Measurements from ENCODE around the gene ACSF2.

The ACSF2 gene

GRCh38 chr17:50461550-50462132 lies 35.6 kb downstream of the ACSF2 start:
- TF ChIP-seq, protein P1, sequence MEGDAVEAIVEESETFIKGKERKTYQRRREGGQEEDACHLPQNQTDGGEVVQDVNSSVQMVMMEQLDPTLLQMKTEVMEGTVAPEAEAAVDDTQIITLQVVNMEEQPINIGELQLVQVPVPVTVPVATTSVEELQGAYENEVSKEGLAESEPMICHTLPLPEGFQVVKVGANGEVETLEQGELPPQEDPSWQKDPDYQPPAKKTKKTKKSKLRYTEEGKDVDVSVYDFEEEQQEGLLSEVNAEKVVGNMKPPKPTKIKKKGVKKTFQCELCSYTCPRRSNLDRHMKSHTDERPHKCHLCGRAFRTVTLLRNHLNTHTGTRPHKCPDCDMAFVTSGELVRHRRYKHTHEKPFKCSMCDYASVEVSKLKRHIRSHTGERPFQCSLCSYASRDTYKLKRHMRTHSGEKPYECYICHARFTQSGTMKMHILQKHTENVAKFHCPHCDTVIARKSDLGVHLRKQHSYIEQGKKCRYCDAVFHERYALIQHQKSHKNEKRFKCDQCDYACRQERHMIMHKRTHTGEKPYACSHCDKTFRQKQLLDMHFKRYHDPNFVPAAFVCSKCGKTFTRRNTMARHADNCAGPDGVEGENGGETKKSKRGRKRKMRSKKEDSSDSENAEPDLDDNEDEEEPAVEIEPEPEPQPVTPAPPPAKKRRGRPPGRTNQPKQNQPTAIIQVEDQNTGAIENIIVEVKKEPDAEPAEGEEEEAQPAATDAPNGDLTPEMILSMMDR (IDR thresholded peaks at IDR 0.05): no peak
- H3K27ac ChIP-seq: no peak overlapping the region
- no peaks in the 10 kb centered on the region for H3K4me1 ChIP-seq
- no peak overlapping the region for H3K4me3 ChIP-seq (ENCODE audit: low read depth, low read length)
- H3K9ac ChIP-seq: no peak overlapping the region
- H3K79me2 ChIP-seq: no peaks in the 10 kb centered on the region
- no peaks in the 10 kb centered on the region for H3K9me3 ChIP-seq (ENCODE audit: control insufficient read depth, low read length)
- H3K36me3 ChIP-seq (ENCODE audit: control insufficient read depth, insufficient read depth, low read length): no peaks in the 10 kb centered on the region
- H2AFZ ChIP-seq: no peak overlapping the region
- H3K27me3 ChIP-seq (ENCODE audit: control insufficient read depth, insufficient read depth, low read length): no peaks in the 10 kb centered on the region
- H3K4me2 ChIP-seq (ENCODE audit: low read length): no peak overlapping the region

DNA sequence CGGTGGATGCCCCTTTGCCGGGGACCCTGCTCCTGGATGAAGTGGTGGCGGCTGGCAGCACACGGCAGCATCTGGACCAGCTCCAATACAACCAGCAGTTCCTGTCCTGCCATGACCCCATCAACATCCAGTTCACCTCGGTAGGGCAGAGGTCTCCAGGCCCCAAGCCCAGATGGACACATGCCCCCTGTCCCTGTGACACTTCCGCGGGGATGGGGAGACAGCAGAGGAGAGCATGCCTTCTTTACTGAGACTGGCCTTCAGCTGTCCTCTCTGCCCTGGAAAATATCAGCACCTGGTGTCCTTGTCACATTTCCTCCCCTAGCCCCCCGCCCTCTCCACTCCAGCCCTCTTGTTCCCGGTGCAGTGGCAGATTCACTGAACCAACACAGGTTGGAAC lies 36.4 kb downstream of the ACSF2 start:
- Histone ChIP-seq H3K4me3 (ENCODE audit: low read depth, low read length) (no peak overlapping the region), H3K36me3 (ENCODE audit: control insufficient read depth, insufficient read depth, low read length) (no peaks in the 10 kb centered on the region), H2AFZ (no peak overlapping the region), H3K4me2 (ENCODE audit: low read length) (no peak overlapping the region), H3K4me1 (peaks cover 3% of the 10 kb centered on the region), H3K27ac (no peak overlapping the region), H3K27me3 (ENCODE audit: control insufficient read depth, insufficient read depth, low read length) (no peaks in the 10 kb centered on the region), H3K9me3 (ENCODE audit: control insufficient read depth, low read length) (no peaks in the 10 kb centered on the region), H3K79me2 (no peaks in the 10 kb centered on the region), H3K9ac (no peak overlapping the region)
- TF ChIP-seq, protein P1 (IDR thresholded peaks at IDR 0.05): no peak

DNA sequence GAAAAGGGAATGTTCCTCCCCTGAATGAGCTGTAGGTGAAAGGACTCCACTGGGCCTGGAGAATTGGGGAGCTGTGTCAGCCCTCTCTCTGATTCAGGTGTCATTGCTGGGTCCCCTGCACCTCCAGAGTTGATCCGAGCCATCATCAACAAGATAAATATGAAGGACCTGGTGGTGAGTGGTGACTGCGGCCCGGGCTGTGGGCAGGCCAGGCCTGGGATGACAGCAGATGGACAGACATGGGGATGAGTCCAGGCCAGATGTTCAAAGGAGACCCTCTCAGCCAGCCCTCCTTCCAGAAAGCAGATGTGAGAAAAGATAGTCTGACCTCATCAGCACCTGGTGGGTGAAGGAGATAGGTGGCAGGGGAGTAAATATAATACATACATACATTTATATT lies 38.1 kb downstream of the ACSF2 start:
- TF ChIP-seq, protein P1 (IDR thresholded peaks at IDR 0.05): no peak
- no peaks in the 10 kb centered on the region for H3K9me3 ChIP-seq (ENCODE audit: control insufficient read depth, low read length)
- no peak overlapping the region for H2AFZ ChIP-seq
- H3K36me3 ChIP-seq (ENCODE audit: control insufficient read depth, insufficient read depth, low read length): no peaks in the 10 kb centered on the region
- no peaks in the 10 kb centered on the region for H3K27me3 ChIP-seq (ENCODE audit: control insufficient read depth, insufficient read depth, low read length)
- no peaks in the 10 kb centered on the region for H3K79me2 ChIP-seq
- no peak overlapping the region for H3K27ac ChIP-seq
- peaks cover 3% of the 10 kb centered on the region for H3K4me1 ChIP-seq
- no peak overlapping the region for H3K4me3 ChIP-seq (ENCODE audit: low read depth, low read length)
- H3K4me2 ChIP-seq (ENCODE audit: low read length): no peak overlapping the region
- no peak overlapping the region for H3K9ac ChIP-seq

GRCh38 chr17:50464736-50465135 lies 38.7 kb downstream of the ACSF2 start:
- Histone ChIP-seq H3K4me1 (peaks cover 3% of the 10 kb centered on the region), H3K36me3 (ENCODE audit: control insufficient read depth, insufficient read depth, low read length) (no peaks in the 10 kb centered on the region), H3K4me2 (ENCODE audit: low read length) (no peak overlapping the region), H3K27me3 (ENCODE audit: control insufficient read depth, insufficient read depth, low read length) (no peaks in the 10 kb centered on the region), H2AFZ (no peak overlapping the region), H3K27ac (no peak overlapping the region), H3K9me3 (ENCODE audit: control insufficient read depth, low read length) (no peaks in the 10 kb centered on the region), H3K9ac (no peak overlapping the region), H3K79me2 (no peaks in the 10 kb centered on the region), H3K4me3 (ENCODE audit: low read depth, low read length) (no peak overlapping the region)
- TF ChIP-seq, protein P1 (IDR thresholded peaks at IDR 0.05): no peak

DNA sequence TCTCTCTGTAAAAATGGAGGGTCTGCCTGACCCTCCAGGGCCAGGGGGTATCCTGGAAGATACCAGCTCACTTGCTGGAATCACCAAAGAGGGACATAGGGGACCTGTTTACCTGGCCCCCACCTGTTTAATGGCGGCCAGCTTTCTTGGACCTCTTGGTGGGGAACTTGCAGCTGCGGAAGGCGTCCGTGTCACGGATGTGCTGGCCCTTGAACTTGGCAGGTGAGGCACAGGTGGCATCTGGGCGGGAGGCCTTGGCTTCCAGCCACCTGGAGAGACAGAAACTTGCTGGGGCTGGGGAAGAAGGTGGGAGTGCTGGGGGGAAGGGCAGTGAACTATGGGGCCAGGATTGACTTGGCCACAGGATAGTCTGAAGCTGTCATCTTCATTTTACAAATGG lies 39.2 kb downstream of the ACSF2 start:
- H3K9ac ChIP-seq: no peak overlapping the region
- no peaks in the 10 kb centered on the region for H3K36me3 ChIP-seq (ENCODE audit: control insufficient read depth, insufficient read depth, low read length)
- no peak overlapping the region for H3K4me2 ChIP-seq (ENCODE audit: low read length)
- TF ChIP-seq, protein P1 (IDR thresholded peaks at IDR 0.05): no peak
- H3K27ac ChIP-seq: no peak overlapping the region
- peaks cover 3% of the 10 kb centered on the region for H3K4me1 ChIP-seq
- H3K9me3 ChIP-seq (ENCODE audit: control insufficient read depth, low read length): no peaks in the 10 kb centered on the region
- no peak overlapping the region for H3K4me3 ChIP-seq (ENCODE audit: low read depth, low read length)
- H3K79me2 ChIP-seq: no peaks in the 10 kb centered on the region
- H3K27me3 ChIP-seq (ENCODE audit: control insufficient read depth, insufficient read depth, low read length): no peaks in the 10 kb centered on the region
- H2AFZ ChIP-seq: no peak overlapping the region

All from parathyroid adenoma (tissue), 2 donors.